Endodermal cell (in vitro differentiated cells): ENCODE data around the gene IFNG. TPM values are rescaled to one million over a fixed set of nuclear protein-coding genes. Genes with fewer than 3 reads are reported as not detected.

ENCODE experiments used
- DNase-seq: peaks from one replicate; pipeline ENCODE4 v3.0.0-alpha.2; 2017
- H3K27ac ChIP-seq: 2 replicates; pipeline ENCODE4 v1.5.1; 2013; ENCODE audit warnings: mild to moderate bottlenecking, low read depth, low read length, moderate library complexity
- H3K27me3 ChIP-seq: 2 replicates; pipeline ENCODE4 v1.6.1; 2013; ENCODE audit warnings: mild to moderate bottlenecking, low read length, moderate library complexity; ENCODE audit not compliant: insufficient read depth, control insufficient read depth, poor library complexity, severe bottlenecking
- H3K36me3 ChIP-seq: 2 replicates; pipeline ENCODE4 v1.7.0; 2013; ENCODE audit warnings: mild to moderate bottlenecking, low read length, moderate library complexity; ENCODE audit not compliant: control insufficient read depth, insufficient read depth
- H3K4me1 ChIP-seq: one replicate; pipeline ENCODE4 v1.7.0; 2013; ENCODE audit warnings: low read length; ENCODE audit not compliant: control insufficient read depth, insufficient read depth
- H3K4me3 ChIP-seq: 2 replicates; pipeline ENCODE4 v1.5.1; 2013; ENCODE audit warnings: mild to moderate bottlenecking, low read length, moderate library complexity
- H3K9ac ChIP-seq: 2 replicates; pipeline ENCODE4 v1.6.1; 2013; ENCODE audit warnings: mild to moderate bottlenecking, low read length, moderate library complexity; ENCODE audit not compliant: poor library complexity, severe bottlenecking; ENCODE audit errors: extremely low read depth
- H3K9me3 ChIP-seq: 2 replicates; pipeline ENCODE4 v1.6.1; 2013; ENCODE audit warnings: mild to moderate bottlenecking, low read length, moderate library complexity; ENCODE audit not compliant: control insufficient read depth
- H3K27ac Mint-ChIP-seq: 2 replicates; pipeline ENCODE4 v1.8.0; 2020; ENCODE audit warnings: mixed read lengths
- H3K27me3 Mint-ChIP-seq: 2 replicates; pipeline ENCODE4 v1.8.0; 2021; ENCODE audit warnings: mild to moderate bottlenecking, mixed read lengths; ENCODE audit not compliant: insufficient read depth
- H3K36me3 Mint-ChIP-seq: 2 replicates; pipeline ENCODE4 v1.8.0; 2020; ENCODE audit warnings: low read depth, mixed read lengths
- H3K4me1 Mint-ChIP-seq: 2 replicates; pipeline ENCODE4 v1.8.0; 2020; ENCODE audit warnings: mixed read lengths
- H3K4me3 Mint-ChIP-seq: 2 replicates; pipeline ENCODE4 v1.8.0; 2020; ENCODE audit warnings: mild to moderate bottlenecking, moderate library complexity, mixed read lengths
- H3K9me3 Mint-ChIP-seq: 2 replicates; pipeline ENCODE4 v1.8.0; 2020; ENCODE audit warnings: mild to moderate bottlenecking, mixed read lengths
- WGBS, 2 experiments: methylation state at CpG; one replicate each; pipeline versions ENCODE4 v1.1.5 to v1.1.7; 2013; ENCODE audit warnings: missing lambda C conversion rate in 2 of 2, mixed read lengths in 1 of 2; ENCODE audit not compliant: insufficient coverage in 1 of 2, insufficient read length in 1 of 2; 5-methylcytosine and 5-hydroxymethylcytosine counted together
- total RNA-seq, 2 donors: library from RNA; stranded (reverse); fragmentation: NEBNext Ultra II Directional in 1 of 2; extraction: Animal tissue kit (Norgen Biotek cat#: 25700) in 1 of 2; gene quantifications; 2 replicates in 1 of 2; 3 replicates in 1 of 2; pipeline ENCODE4 v1.2.1, GENCODE V29; 2021
- TF ChIP-seq, protein P1 (sequence below): fragments of 200-600 bp; sonication (generic); conservative IDR thresholded peaks from 2 replicates; pipeline ENCODE4 v1.5.0; 2021; ENCODE audit warnings: antibody characterized with exemption, mild to moderate bottlenecking

The IFNG gene
- total RNA-seq, 2 donors from 2014 or later, result not detected

DNA sequence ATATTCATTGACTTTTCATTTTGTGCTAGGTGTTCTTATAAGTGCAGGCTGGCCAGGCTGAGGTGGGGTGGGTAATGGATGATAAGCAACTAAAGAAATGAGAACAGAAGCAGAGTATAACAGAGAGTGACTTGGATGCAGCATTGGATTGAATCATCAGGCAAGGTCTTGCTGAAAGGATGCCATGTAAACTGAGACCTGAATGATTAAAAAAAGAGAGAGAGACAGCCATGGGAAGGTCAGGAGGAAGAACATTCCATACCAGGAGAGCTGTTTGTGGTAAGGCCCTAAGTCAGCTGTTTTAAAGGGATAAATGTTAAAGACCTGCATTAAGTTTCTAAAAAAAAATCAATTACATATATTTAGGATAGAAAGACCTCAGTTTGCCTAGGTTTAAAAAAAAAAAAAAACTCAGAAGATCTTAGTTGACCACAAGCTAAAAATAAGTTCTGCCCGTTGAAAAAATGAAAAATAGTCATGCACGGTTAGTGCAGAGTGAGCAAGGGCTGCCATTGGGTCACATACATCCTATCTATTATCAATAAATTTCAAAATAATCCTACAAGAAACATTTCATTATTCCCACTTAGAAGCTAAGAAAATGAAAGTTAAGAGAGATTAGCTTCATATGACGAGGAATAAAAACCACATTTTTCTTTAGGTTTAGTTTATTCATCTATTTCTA lies 37.2 kb downstream of the IFNG start:
- TF ChIP-seq, protein P1, sequence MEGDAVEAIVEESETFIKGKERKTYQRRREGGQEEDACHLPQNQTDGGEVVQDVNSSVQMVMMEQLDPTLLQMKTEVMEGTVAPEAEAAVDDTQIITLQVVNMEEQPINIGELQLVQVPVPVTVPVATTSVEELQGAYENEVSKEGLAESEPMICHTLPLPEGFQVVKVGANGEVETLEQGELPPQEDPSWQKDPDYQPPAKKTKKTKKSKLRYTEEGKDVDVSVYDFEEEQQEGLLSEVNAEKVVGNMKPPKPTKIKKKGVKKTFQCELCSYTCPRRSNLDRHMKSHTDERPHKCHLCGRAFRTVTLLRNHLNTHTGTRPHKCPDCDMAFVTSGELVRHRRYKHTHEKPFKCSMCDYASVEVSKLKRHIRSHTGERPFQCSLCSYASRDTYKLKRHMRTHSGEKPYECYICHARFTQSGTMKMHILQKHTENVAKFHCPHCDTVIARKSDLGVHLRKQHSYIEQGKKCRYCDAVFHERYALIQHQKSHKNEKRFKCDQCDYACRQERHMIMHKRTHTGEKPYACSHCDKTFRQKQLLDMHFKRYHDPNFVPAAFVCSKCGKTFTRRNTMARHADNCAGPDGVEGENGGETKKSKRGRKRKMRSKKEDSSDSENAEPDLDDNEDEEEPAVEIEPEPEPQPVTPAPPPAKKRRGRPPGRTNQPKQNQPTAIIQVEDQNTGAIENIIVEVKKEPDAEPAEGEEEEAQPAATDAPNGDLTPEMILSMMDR, result no peak
- Histone ChIP-seq H3K4me3 (no peak overlapping the region), H3K36me3 (no peaks in the 10 kb centered on the region), H3K27ac (no peak overlapping the region), H3K27me3 (no peaks in the 10 kb centered on the region), H3K9me3 (peaks cover 1% of the 10 kb centered on the region), H3K9ac (no peak overlapping the region), H3K4me1 (no peaks in the 10 kb centered on the region)
- H3K27me3 Mint-ChIP-seq, result peaks cover under 1% of the 10 kb centered on the region
- no peak for DNase-seq
- peaks cover 5% of the 10 kb centered on the region for H3K9me3 Mint-ChIP-seq
- no peak overlapping the region for H3K27ac Mint-ChIP-seq
- no peak overlapping the region for H3K4me3 Mint-ChIP-seq
- 97 to 100% methylated on average over 2 to 3 of the region's 3 CpGs for WGBS, 2 experiments
- H3K36me3 Mint-ChIP-seq, result no peaks in the 10 kb centered on the region
- peaks cover 5% of the 10 kb centered on the region for H3K4me1 Mint-ChIP-seq

DNA sequence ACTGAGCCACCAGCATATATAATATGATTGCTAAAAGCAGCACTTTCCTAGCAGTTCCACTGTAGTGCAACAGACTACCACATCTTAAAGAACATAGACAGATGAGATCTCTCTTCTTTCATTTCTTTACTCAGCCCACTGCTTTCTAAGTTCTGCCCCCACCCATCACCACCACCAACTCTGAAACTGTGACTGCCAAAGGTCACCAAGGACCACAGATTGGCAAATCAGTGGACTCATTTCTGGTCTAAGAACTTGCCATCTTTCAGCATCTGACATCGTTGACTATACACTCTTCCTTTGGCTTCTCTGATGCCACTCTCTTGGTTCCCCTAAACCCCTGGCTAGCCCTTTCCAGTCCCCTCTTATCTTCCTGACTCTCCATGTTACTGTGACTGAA lies 38.4 kb downstream of the IFNG start:
- Histone ChIP-seq H3K9me3 (no peaks in the 10 kb centered on the region), H3K4me3 (no peak overlapping the region), H3K9ac (no peak overlapping the region), H3K27me3 (no peaks in the 10 kb centered on the region), H3K36me3 (no peaks in the 10 kb centered on the region), H3K27ac (no peak overlapping the region), H3K4me1 (no peaks in the 10 kb centered on the region)
- Mint-ChIP-seq H3K9me3 (peaks cover 3% of the 10 kb centered on the region), H3K36me3 (no peaks in the 10 kb centered on the region), H3K27me3 (peaks cover 6% of the 10 kb centered on the region), H3K27ac (no peak overlapping the region), H3K4me1 (peaks cover 5% of the 10 kb centered on the region), H3K4me3 (no peak overlapping the region)
- TF ChIP-seq, protein P1, result no peak
- DNase-seq, result no peak
- 90 to 93% methylated on average over 1 of the region's 1 CpG for WGBS, 2 experiments

DNA sequence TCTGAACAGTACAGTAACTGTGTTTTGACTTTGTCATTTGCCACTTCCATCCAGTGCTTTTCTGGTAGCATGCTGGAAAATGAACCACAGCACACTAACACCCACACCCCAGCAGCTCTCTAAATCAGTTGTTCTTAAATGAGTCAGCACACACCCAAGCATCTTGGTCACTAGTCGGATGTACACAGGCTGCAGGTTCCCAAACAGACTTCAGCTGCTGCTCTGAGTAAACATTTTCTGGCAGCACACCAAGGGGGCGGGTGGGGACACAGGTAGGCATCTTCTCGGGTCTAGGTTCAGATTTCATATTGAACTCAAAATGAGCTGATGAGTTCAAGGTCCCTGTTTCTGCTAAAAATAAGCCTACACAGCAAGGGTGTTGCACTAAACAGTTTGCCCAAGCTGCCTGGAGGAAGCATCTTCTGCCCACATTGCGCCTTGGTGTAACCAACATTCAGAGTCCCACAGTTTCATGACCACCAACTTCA lies 39.8 kb downstream of the IFNG start:
- Histone ChIP-seq H3K36me3 (no peaks in the 10 kb centered on the region), H3K9me3 (no peaks in the 10 kb centered on the region), H3K4me3 (no peak overlapping the region), H3K27ac (no peak overlapping the region), H3K27me3 (no peaks in the 10 kb centered on the region), H3K4me1 (no peaks in the 10 kb centered on the region), H3K9ac (no peak overlapping the region)
- H3K27ac Mint-ChIP-seq, result no peak overlapping the region
- H3K36me3 Mint-ChIP-seq, result no peaks in the 10 kb centered on the region
- DNase-seq, result no peak
- H3K9me3 Mint-ChIP-seq, result peaks cover 3% of the 10 kb centered on the region
- 91 to 95% methylated on average over 4 of the region's 4 CpGs for WGBS, 2 experiments
- H3K4me1 Mint-ChIP-seq, result peaks cover 5% of the 10 kb centered on the region
- peaks cover 7% of the 10 kb centered on the region for H3K27me3 Mint-ChIP-seq
- no peak overlapping the region for H3K4me3 Mint-ChIP-seq
- TF ChIP-seq, protein P1, result no peak
